ENCODE results near the gene LLGL2. TPM values are rescaled to one million over a fixed set of nuclear protein-coding genes. Genes with fewer than 3 reads are reported as not detected.

The LLGL2 gene
- total RNA-seq, 1 donor from 2014 or later, result 44.5 TPM

DNA sequence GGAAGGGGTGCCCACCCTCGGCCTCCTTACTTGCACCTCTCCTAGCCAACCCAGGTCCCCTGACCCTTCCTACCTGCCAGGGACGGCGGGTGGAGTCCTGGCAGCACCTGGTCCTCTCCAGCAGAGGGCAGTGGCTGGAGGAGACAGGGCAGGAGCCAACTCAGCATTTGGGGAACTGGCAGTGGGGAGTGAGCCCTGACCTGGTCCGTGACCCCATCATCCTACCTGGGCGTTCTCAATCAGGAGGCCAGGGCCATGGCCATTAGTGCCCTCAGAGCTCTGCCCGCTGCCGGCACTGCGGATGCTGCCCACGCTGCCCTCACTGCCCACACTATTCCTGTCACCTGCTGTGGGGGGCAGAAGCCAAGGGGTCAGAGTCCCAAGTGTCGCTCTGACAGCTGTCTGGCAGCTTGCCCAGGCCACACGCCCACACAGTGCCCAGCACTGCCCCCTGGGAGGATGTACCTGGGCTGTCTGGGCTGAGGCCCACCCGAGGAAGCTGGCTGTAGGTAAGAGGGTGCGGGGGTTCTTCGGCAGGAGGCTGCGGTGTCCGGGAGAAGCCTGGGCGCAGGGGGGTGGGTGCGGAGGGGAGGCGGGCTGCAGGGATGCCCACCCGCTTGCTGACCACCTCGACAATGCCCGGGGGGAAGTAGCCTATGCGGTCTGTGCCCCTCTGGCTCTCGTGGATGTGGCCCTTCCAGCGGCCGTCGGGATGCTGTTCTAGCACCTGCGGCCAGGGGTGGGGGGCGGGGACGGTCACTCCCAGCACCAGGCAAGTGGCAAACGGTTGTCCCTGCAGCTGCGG is 20.9 kb upstream of the LLGL2 start:
- H3K36me3 ChIP-seq (ENCODE audit: control insufficient read depth, insufficient read depth, low read length), result peaks cover 17% of the 10 kb centered on the region
- DNase-seq (ENCODE audit: low read depth) (peak; percentile 20), FAIRE-seq (no peak)
- no peak overlapping the region for H3K4me3 ChIP-seq (ENCODE audit: low read depth, low read length)
- TF ChIP-seq, protein P1, sequence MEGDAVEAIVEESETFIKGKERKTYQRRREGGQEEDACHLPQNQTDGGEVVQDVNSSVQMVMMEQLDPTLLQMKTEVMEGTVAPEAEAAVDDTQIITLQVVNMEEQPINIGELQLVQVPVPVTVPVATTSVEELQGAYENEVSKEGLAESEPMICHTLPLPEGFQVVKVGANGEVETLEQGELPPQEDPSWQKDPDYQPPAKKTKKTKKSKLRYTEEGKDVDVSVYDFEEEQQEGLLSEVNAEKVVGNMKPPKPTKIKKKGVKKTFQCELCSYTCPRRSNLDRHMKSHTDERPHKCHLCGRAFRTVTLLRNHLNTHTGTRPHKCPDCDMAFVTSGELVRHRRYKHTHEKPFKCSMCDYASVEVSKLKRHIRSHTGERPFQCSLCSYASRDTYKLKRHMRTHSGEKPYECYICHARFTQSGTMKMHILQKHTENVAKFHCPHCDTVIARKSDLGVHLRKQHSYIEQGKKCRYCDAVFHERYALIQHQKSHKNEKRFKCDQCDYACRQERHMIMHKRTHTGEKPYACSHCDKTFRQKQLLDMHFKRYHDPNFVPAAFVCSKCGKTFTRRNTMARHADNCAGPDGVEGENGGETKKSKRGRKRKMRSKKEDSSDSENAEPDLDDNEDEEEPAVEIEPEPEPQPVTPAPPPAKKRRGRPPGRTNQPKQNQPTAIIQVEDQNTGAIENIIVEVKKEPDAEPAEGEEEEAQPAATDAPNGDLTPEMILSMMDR (IDR thresholded peaks at IDR 0.05; ENCODE audit: insufficient read depth, low read length, severe bottlenecking), result peak; percentile 82
- H3K27me3 ChIP-seq (ENCODE audit: control insufficient read depth, insufficient read depth, low read length), result no peaks in the 10 kb centered on the region

DNA sequence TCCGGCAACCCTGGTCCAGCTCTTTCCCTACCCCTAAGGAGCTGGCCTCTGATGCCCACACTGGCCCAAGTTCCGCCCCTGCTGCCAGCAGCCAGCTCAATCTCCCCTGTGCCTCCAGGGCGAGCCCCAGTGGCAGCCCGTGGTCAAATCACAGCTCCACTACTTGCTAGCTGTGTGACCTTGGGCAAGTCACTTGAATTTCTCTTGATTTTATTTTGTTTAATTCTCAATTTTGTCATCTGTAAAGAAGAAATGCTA is 20.4 kb upstream of the LLGL2 start:
- FAIRE-seq, result no peak
- no peak for DNase-seq (ENCODE audit: low read depth)
- TF ChIP-seq, protein P1 (IDR thresholded peaks at IDR 0.05; ENCODE audit: insufficient read depth, low read length, severe bottlenecking), result no peak
- Histone ChIP-seq H3K27me3 (ENCODE audit: control insufficient read depth, insufficient read depth, low read length) (no peaks in the 10 kb centered on the region), H3K36me3 (ENCODE audit: control insufficient read depth, insufficient read depth, low read length) (peaks cover 17% of the 10 kb centered on the region), H3K4me3 (ENCODE audit: low read depth, low read length) (no peak overlapping the region)

DNA sequence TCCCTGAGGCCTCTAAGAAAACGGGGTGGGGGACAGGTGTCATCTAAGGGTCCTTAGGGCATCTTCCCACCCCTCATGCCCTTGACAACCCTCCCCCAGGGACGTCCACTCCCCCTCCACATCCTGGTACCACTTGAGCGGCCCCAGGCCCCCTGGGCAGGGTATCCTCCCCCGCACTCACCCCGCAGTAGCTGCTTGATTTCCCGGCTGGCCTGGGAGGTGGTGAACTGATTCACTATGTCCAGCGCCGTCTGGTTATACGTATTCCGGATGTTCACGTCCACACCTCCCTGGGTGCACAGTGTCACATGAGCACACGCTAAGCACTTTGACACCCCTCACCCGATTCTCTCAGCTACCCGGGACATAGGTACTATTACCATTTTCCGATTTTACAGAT is 19.9 kb upstream of the LLGL2 start:
- H3K36me3 ChIP-seq (ENCODE audit: control insufficient read depth, insufficient read depth, low read length), result peaks cover 17% of the 10 kb centered on the region
- FAIRE-seq (no peak), DNase-seq (ENCODE audit: low read depth) (no peak)
- H3K4me3 ChIP-seq (ENCODE audit: low read depth, low read length), result no peak overlapping the region
- TF ChIP-seq, protein P1 (IDR thresholded peaks at IDR 0.05; ENCODE audit: insufficient read depth, low read length, severe bottlenecking), result no peak
- H3K27me3 ChIP-seq (ENCODE audit: control insufficient read depth, insufficient read depth, low read length), result no peaks in the 10 kb centered on the region

DNA sequence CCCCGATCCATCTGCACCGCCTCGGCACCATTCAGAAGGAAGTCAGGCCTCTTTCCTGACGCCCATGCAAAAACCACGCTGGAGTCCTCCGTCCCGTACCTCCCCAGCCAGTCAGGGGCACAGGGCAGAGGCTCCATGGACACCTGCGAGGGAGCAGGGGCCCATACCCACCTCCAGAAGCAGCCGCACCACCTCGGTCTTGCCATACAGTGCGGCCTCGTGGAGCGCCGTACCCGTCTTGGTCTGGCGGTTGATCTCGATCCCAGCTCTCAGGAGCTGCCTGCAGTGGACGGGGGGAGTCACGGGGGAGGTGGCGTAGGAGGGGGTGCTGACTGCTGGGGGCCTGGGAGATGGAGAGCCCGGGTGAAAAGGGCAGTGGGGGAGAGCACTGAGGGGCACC is 19.4 kb upstream of the LLGL2 start:
- Histone ChIP-seq H3K36me3 (ENCODE audit: control insufficient read depth, insufficient read depth, low read length) (peaks cover 17% of the 10 kb centered on the region), H3K27me3 (ENCODE audit: control insufficient read depth, insufficient read depth, low read length) (no peaks in the 10 kb centered on the region), H3K4me3 (ENCODE audit: low read depth, low read length) (no peak overlapping the region)
- TF ChIP-seq, protein P1 (IDR thresholded peaks at IDR 0.05; ENCODE audit: insufficient read depth, low read length, severe bottlenecking), result no peak
- FAIRE-seq, result no peak
- DNase-seq (ENCODE audit: low read depth), result no peak

DNA sequence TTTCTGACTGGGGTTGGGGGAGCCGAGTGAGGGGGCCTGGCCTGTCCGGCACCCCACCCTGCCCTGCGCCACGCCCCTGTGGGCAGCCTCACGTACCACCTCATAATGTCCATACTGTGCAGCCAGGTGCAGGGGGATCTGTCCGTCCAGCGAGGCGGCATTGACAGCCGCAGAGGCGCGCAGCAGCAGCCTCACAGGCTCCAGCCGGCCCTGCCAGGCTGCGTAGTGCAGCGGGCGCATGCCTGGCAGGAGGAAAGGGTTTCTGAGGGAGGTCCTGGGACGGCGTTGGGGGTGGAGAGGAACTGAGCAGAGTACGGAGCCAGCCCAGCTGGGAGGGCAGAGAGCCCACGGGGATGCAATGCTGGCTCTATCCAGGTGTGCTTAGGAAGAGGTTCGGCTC is 18.6 kb upstream of the LLGL2 start:
- no peaks in the 10 kb centered on the region for H3K27me3 ChIP-seq (ENCODE audit: control insufficient read depth, insufficient read depth, low read length)
- TF ChIP-seq, protein P1 (IDR thresholded peaks at IDR 0.05; ENCODE audit: insufficient read depth, low read length, severe bottlenecking), result no peak
- H3K4me3 ChIP-seq (ENCODE audit: low read depth, low read length), result no peak overlapping the region
- peaks cover 16% of the 10 kb centered on the region for H3K36me3 ChIP-seq (ENCODE audit: control insufficient read depth, insufficient read depth, low read length)
- DNase-seq (ENCODE audit: low read depth) (no peak), FAIRE-seq (no peak)
